HCT116 (cell line): Measurements from ENCODE around the gene RIN3. TPM values are rescaled to one million over a fixed set of nuclear protein-coding genes. Genes with fewer than 3 reads are reported as not detected.

ENCODE experiments used
- ATAC-seq: fragments of 200-7000 bp; cut with Tn5 transposase; 2 replicates; pipeline ENCODE4 v1.9.1; 2020; ENCODE audit warnings: mild to moderate bottlenecking, moderate library complexity
- BruUV-seq: library from RNA; stranded (reverse); fragments of 400-500 nt; replicated peaks from 2 replicates; lab custom pipeline; 2021; lab: Mats Ljungman, UMichigan
- CTCF ChIA-PET: fragments of 300-600 bp; sonication (Branson Sonifier 250); formaldehyde crosslinking; loops from one replicate; lab custom pipeline; 2021; ENCODE audit warnings: antibody characterized with exemption; lab: Charles Lee
- POLR2A ChIA-PET: fragments of 300-600, 350-600 bp; sonication (Branson Sonifier 250); formaldehyde crosslinking; loops from one replicate; lab custom pipeline; 2021; ENCODE audit warnings: antibody characterized with exemption; lab: Charles Lee
- RAD21 ChIA-PET, 2 experiments: fragments of 300-600 bp; sonication (Branson Sonifier 250); formaldehyde crosslinking; loops; one replicate each; lab custom pipeline; 2023; ENCODE audit warnings: low total read pairs in 2 of 2; ENCODE audit not compliant: uncharacterized antibody in 2 of 2, unreplicated experiment in 2 of 2, low non-redundant PET in 1 of 2; lab: Charles Lee
- DNase-seq: peaks from one replicate; pipeline ENCODE4 v3.0.0-alpha.2; 2010; ENCODE audit warnings: low read depth, low spot score
- H2AFZ ChIP-seq: fragments of 200-600 bp; shearing (Covaris generic), sonication (generic); 2 replicates; pipeline ENCODE4 v1.6.1; 2017; ENCODE audit warnings: low read depth, mixed run types, mixed read lengths, antibody characterized with exemption, low read length; ENCODE audit not compliant: poor library complexity, severe bottlenecking
- H3K27ac ChIP-seq: 2 replicates; pipeline ENCODE4 v1.5.1; 2012; ENCODE audit warnings: low read depth, low read length
- H3K27me3 ChIP-seq: fragments of 200-600 bp; sonication (generic); 2 replicates; pipeline ENCODE4 v1.6.1; 2016; ENCODE audit warnings: mixed run types, low read length, mixed read lengths; ENCODE audit not compliant: insufficient read depth
- H3K36me3 ChIP-seq, 2 experiments: fragments of 200-500 bp in 1 of 2; fragments of 200-600 bp in 1 of 2; sonication (Bioruptor generic) in 1 of 2; sonication (generic) in 1 of 2; 2 replicates each; pipeline versions ENCODE4 v1.5.1 to v1.6.1; 2014 to 2016; ENCODE audit warnings: low read length in 2 of 2, inconsistent platforms in 1 of 2, mixed read lengths in 1 of 2, mixed run types in 1 of 2; ENCODE audit not compliant: insufficient read depth in 2 of 2, control insufficient read depth in 1 of 2
- H3K4me1 ChIP-seq, 2 experiments: fragments of 200-600 bp in 1 of 2; sonication (generic) in 1 of 2; 2 replicates each; pipeline versions ENCODE4 v1.5.1 to v1.6.1; 2012 to 2017; ENCODE audit warnings: low read length in 2 of 2, inconsistent platforms in 1 of 2, mild to moderate bottlenecking in 1 of 2, mixed read lengths in 1 of 2, mixed run types in 1 of 2, moderate library complexity in 1 of 2; ENCODE audit not compliant: insufficient read depth in 2 of 2, control insufficient read depth in 1 of 2
- H3K4me2 ChIP-seq: fragments of 200-600 bp; sonication (generic); 2 replicates; pipeline ENCODE4 v1.6.1; 2017; ENCODE audit warnings: mixed run types, low read length, mixed read lengths
- H3K4me3 ChIP-seq, 2 experiments: fragments of 200-600 bp in 1 of 2; sonication (generic) in 1 of 2; replicated peaks in 1 of 2; 2 replicates each; pipeline ENCODE4 v1.5.1; 2011 to 2016; ENCODE audit warnings: low read length in 2 of 2, control low read depth in 1 of 2, low read depth in 1 of 2, mild to moderate bottlenecking in 1 of 2, mixed read lengths in 1 of 2, mixed run types in 1 of 2
- H3K79me2 ChIP-seq: fragments of 200-600 bp; sonication (generic); 2 replicates; pipeline ENCODE4 v1.6.1; 2017; ENCODE audit warnings: mild to moderate bottlenecking, mixed run types, low read length, moderate library complexity, mixed read lengths; ENCODE audit not compliant: insufficient read depth
- H3K9ac ChIP-seq: fragments of 200-600 bp; sonication (generic); 2 replicates; pipeline ENCODE4 v1.6.1; 2016; ENCODE audit warnings: low read length, mixed read lengths
- H3K9me2 ChIP-seq: fragments of 200-600 bp; sonication (generic), shearing (Covaris generic); 2 replicates; pipeline ENCODE4 v1.6.1; 2017; ENCODE audit warnings: mixed run types, mild to moderate bottlenecking, moderate library complexity; ENCODE audit not compliant: insufficient read depth
- H3K9me3 ChIP-seq, 2 experiments: fragments of 200-500 bp in 1 of 2; fragments of 200-600 bp in 1 of 2; sonication (Bioruptor generic) in 1 of 2; sonication (generic) in 1 of 2; 2 replicates each; pipeline ENCODE4 v1.6.1; 2014 to 2017; ENCODE audit warnings: low read length in 2 of 2, mixed read lengths in 2 of 2, inconsistent platforms in 1 of 2, low read depth in 1 of 2, mild to moderate bottlenecking in 1 of 2, mixed run types in 1 of 2, moderate library complexity in 1 of 2; ENCODE audit not compliant: control insufficient read depth in 1 of 2, insufficient read depth in 1 of 2
- H4K20me1 ChIP-seq: fragments of 200-600 bp; sonication (generic), shearing (Covaris generic); 2 replicates; pipeline ENCODE4 v1.6.1; 2017; ENCODE audit warnings: mixed run types, mild to moderate bottlenecking, moderate library complexity; ENCODE audit not compliant: insufficient read depth
- EGR1 ChIP-seq: IDR thresholded peaks from 2 replicates; pipeline ENCODE4 v1.6.1; 2012; ENCODE audit warnings: low read depth
- ELF1 ChIP-seq: IDR thresholded peaks from 2 replicates; pipeline ENCODE4 v1.6.1; 2012; ENCODE audit warnings: low read depth, borderline replicate concordance
- EZH2 ChIP-seq: fragments of 200-600 bp; sonication (generic); IDR thresholded peaks from 2 replicates; pipeline ENCODE4 v1.6.1; 2017; ENCODE audit warnings: antibody characterized with exemption, mixed run types
- EZH2phosphoT487 ChIP-seq: fragments of 200-600 bp; IDR thresholded peaks from 2 replicates; pipeline ENCODE4 v1.6.1; 2018; ENCODE audit warnings: antibody characterized with exemption, borderline replicate concordance
- JUND ChIP-seq: IDR thresholded peaks from 2 replicates; pipeline ENCODE4 v1.6.1; 2012
- POLR2A ChIP-seq: IDR thresholded peaks from 2 replicates; pipeline ENCODE4 v1.7.0; 2011; ENCODE audit warnings: borderline replicate concordance; ENCODE audit not compliant: insufficient read depth, insufficient read length; ENCODE audit errors: extremely low read depth
- POLR2AphosphoS5 ChIP-seq: IDR thresholded peaks from 2 replicates; pipeline ENCODE4 v1.6.1; 2011; ENCODE audit warnings: mild to moderate bottlenecking, low read depth, low read length, moderate library complexity
- RAD21 ChIP-seq: IDR thresholded peaks from 2 replicates; pipeline ENCODE4 v1.6.1; 2012; ENCODE audit warnings: low read depth, mild to moderate bottlenecking
- SIN3A ChIP-seq: IDR thresholded peaks from 2 replicates; pipeline ENCODE4 v1.6.1; 2012; ENCODE audit warnings: low read depth
- SP1 ChIP-seq: IDR thresholded peaks from 2 replicates; pipeline ENCODE4 v1.6.1; 2012; ENCODE audit warnings: low read depth
- SRF ChIP-seq: IDR thresholded peaks from 2 replicates; pipeline ENCODE4 v1.6.1; 2012; ENCODE audit warnings: low read depth
- TCF7L2 ChIP-seq: IDR thresholded peaks from 2 replicates; pipeline ENCODE4 v1.7.0; 2011; ENCODE audit warnings: borderline replicate concordance, inconsistent platforms; ENCODE audit not compliant: insufficient read depth, insufficient read length; ENCODE audit errors: extremely low read depth
- ZFX ChIP-seq: fragments of 450-650 bp; IDR thresholded peaks from 2 replicates; pipeline ENCODE4 v1.6.1; 2017
- ZNF274 ChIP-seq: fragments of 200-500 bp; sonication (Bioruptor generic); IDR thresholded peaks from 2 replicates; pipeline ENCODE4 v1.6.1; 2014; ENCODE audit warnings: mild to moderate bottlenecking, low read depth, low read length, inconsistent platforms
- intact Hi-C: fragments of 100-400 bp; cut with micrococcal nuclease; formaldehyde crosslinking; loops from 2 replicates; pipeline ENCODE4 v1.10.0; 2022
- total RNA-seq: library from RNA; stranded (reverse); gene quantifications from one replicate; pipeline ENCODE4 v1.2.1, GENCODE V29; 2021; ENCODE audit not compliant: unreplicated experiment
- TF ChIP-seq, protein P1 (sequence below): IDR thresholded peaks from 2 replicates; pipeline ENCODE4 v1.6.1; 2012; ENCODE audit warnings: low read depth
- TF ChIP-seq, protein P2 (sequence below): IDR thresholded peaks from 2 replicates; pipeline ENCODE4 v1.6.1; 2012

Gene RIN3
- total RNA-seq, 1 experiment from 2014 or later, result 22.2 TPM

GRCh38 chr14:92495027-92495426 lies 18.6 kb upstream of the RIN3 start:
- no peaks in the 10 kb centered on the region for H3K79me2 ChIP-seq
- H3K4me1 ChIP-seq, result peaks cover 0 to 7% of the 10 kb centered on the region in 2 experiments; a peak in 1 of 4 replicates
- POLR2A ChIA-PET, result no interaction called here
- no peak overlapping the region for H3K9ac ChIP-seq
- H2AFZ ChIP-seq, result no peak overlapping the region
- no peak overlapping the region for H3K27ac ChIP-seq
- H4K20me1 ChIP-seq, result no peaks in the 10 kb centered on the region
- CTCF ChIA-PET, result no interaction called here
- H3K9me3 ChIP-seq, result no peaks in the 10 kb centered on the region
- H3K4me3 ChIP-seq, result no peak overlapping the region
- no peak for DNase-seq
- no peaks in the 10 kb centered on the region for H3K9me2 ChIP-seq
- no peaks in the 10 kb centered on the region for H3K36me3 ChIP-seq
- TF ChIP-seq EZH2 (no peak), RAD21 (no peak), EZH2phosphoT487 (no peak), ELF1 (no peak), JUND (no peak), TCF7L2 (no peak), SRF (no peak), SP1 (no peak), EGR1 (no peak), SIN3A (no peak), ZNF274 (no peak), ZFX (no peak), POLR2AphosphoS5 (no peak), POLR2A (no peak)
- TF ChIP-seq, protein P1, sequence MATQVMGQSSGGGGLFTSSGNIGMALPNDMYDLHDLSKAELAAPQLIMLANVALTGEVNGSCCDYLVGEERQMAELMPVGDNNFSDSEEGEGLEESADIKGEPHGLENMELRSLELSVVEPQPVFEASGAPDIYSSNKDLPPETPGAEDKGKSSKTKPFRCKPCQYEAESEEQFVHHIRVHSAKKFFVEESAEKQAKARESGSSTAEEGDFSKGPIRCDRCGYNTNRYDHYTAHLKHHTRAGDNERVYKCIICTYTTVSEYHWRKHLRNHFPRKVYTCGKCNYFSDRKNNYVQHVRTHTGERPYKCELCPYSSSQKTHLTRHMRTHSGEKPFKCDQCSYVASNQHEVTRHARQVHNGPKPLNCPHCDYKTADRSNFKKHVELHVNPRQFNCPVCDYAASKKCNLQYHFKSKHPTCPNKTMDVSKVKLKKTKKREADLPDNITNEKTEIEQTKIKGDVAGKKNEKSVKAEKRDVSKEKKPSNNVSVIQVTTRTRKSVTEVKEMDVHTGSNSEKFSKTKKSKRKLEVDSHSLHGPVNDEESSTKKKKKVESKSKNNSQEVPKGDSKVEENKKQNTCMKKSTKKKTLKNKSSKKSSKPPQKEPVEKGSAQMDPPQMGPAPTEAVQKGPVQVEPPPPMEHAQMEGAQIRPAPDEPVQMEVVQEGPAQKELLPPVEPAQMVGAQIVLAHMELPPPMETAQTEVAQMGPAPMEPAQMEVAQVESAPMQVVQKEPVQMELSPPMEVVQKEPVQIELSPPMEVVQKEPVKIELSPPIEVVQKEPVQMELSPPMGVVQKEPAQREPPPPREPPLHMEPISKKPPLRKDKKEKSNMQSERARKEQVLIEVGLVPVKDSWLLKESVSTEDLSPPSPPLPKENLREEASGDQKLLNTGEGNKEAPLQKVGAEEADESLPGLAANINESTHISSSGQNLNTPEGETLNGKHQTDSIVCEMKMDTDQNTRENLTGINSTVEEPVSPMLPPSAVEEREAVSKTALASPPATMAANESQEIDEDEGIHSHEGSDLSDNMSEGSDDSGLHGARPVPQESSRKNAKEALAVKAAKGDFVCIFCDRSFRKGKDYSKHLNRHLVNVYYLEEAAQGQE, result no peak
- TF ChIP-seq, protein P2, sequence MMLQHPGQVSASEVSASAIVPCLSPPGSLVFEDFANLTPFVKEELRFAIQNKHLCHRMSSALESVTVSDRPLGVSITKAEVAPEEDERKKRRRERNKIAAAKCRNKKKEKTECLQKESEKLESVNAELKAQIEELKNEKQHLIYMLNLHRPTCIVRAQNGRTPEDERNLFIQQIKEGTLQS, result no peak
- ATAC-seq, result no peak
- no peaks in the 10 kb centered on the region for H3K27me3 ChIP-seq
- BruUV-seq, result no TSS peak
- RAD21 ChIA-PET, result no interaction called here
- intact Hi-C loops, result no loop called here
- no peak overlapping the region for H3K4me2 ChIP-seq
